ENCODE results near the gene CUL7. TPM values are rescaled to one million over a fixed set of nuclear protein-coding genes. Genes with fewer than 3 reads are reported as not detected.
"Not testable (repeated sequence)": the region's sequence is repeated elsewhere in the genome, so short reads cannot be mapped to it uniquely, and the experiment has no call there.

The CUL7 gene
- polyA plus RNA-seq, 4 donors: 45.8 to 59.0 (median 48.7) TPM

GRCh38 chr6:43052225-43052841, 1.3 kb downstream of the CUL7 start:
- DNase-seq (ENCODE audit: low read depth in 4 of 4, low spot score in 3 of 4): no peak

- no peak for DNase-seq (ENCODE audit: low read depth in 4 of 4, low spot score in 3 of 4)
These were observed 2.7 kb downstream of the CUL7 start for GRCh38 chr6:43050981-43051380.

- DNase-seq (ENCODE audit: low read depth in 4 of 4, low spot score in 3 of 4): no peak
These were observed 5.7 kb downstream of the CUL7 start for GRCh38 chr6:43047998-43048397.

- no peak for DNase-seq (ENCODE audit: low read depth in 4 of 4, low spot score in 3 of 4)
These were observed 8.2 kb downstream of the CUL7 start for GRCh38 chr6:43045371-43045930.

- DNase-seq (ENCODE audit: low read depth in 4 of 4, low spot score in 3 of 4): no peak
These were observed 10.3 kb downstream of the CUL7 start for GRCh38 chr6:43043310-43043709.

GRCh38 chr6:43041475-43041874, 12.2 kb downstream of the CUL7 start:
- DNase-seq (ENCODE audit: low read depth in 4 of 4, low spot score in 3 of 4): not testable (repeated sequence)

- no peak for DNase-seq (ENCODE audit: low read depth in 4 of 4, low spot score in 3 of 4)
These were observed 13.0 kb downstream of the CUL7 start for GRCh38 chr6:43040542-43041257.

GRCh38 chr6:43038727-43039126, 14.9 kb downstream of the CUL7 start:
- no peak for DNase-seq (ENCODE audit: low read depth in 4 of 4, low spot score in 3 of 4)

GRCh38 chr6:43037706-43038105, 15.9 kb downstream of the CUL7 start:
- DNase-seq (ENCODE audit: low read depth in 4 of 4, low spot score in 3 of 4): no peak

- no peak for DNase-seq (ENCODE audit: low read depth in 4 of 4, low spot score in 3 of 4)
These were observed 16.5 kb downstream of the CUL7 start for GRCh38 chr6:43037197-43037596.

GRCh38 chr6:43036712-43037111, 16.9 kb downstream of the CUL7 start:
- DNase-seq (ENCODE audit: low read depth in 4 of 4, low spot score in 3 of 4): no peak

- no peak for DNase-seq (ENCODE audit: low read depth in 4 of 4, low spot score in 3 of 4)
These were observed 18.0 kb downstream of the CUL7 start for GRCh38 chr6:43035495-43036194.

GRCh38 chr6:43034190-43034525, 19.5 kb downstream of the CUL7 start:
- no peak for DNase-seq (ENCODE audit: low read depth in 4 of 4, low spot score in 3 of 4)

- no peak for DNase-seq (ENCODE audit: low read depth in 4 of 4, low spot score in 3 of 4)
These were observed 20.0 kb downstream of the CUL7 start for GRCh38 chr6:43033496-43034189.

GRCh38 chr6:43032326-43032725, 21.3 kb downstream of the CUL7 start:
- DNase-seq (ENCODE audit: low read depth in 4 of 4, low spot score in 3 of 4): no peak

- DNase-seq (ENCODE audit: low read depth in 4 of 4, low spot score in 3 of 4): no peak
These were observed 24.5 kb downstream of the CUL7 start for GRCh38 chr6:43029120-43029519.

- DNase-seq (ENCODE audit: low read depth in 4 of 4, low spot score in 3 of 4): no peak
These were observed 27.3 kb downstream of the CUL7 start for GRCh38 chr6:43026365-43026764.

- no peak for DNase-seq (ENCODE audit: low read depth in 4 of 4, low spot score in 3 of 4)
These were observed 29.2 kb downstream of the CUL7 start for GRCh38 chr6:43024436-43024835.

GRCh38 chr6:43021270-43022047, 32.2 kb downstream of the CUL7 start, which contains the start of gene RRP36:
Gene RRP36, plus strand, starts transcription at chr6:43021623. Its CDS starts 32 bp downstream, at chr6:43021655.
- peak in 3 of 4 donors; percentile 21 to 50 (median 42) for DNase-seq (ENCODE audit: low read depth in 4 of 4, low spot score in 3 of 4)

GRCh38 chr6:43020847-43021246, 32.8 kb downstream of the CUL7 start:
- peak in 1 of 4 donors; percentile 21 for DNase-seq (ENCODE audit: low read depth in 4 of 4, low spot score in 3 of 4)
